Glomerular visceral epithelial cell (primary cell): ENCODE measurements around the gene CD58.

Experiments
- DNase-seq: peaks from one replicate; pipeline ENCODE4 v3.0.0-alpha.2; 2016; ENCODE audit errors: extremely low spot score

Gene CD58

GRCh38 chr1:116472431-116472961 lies 98.3 kb downstream of the CD58 start:
- DNase-seq = peak; percentile 78

- no peak for DNase-seq
Measured at GRCh38 chr1:116471241-116471640, 99.6 kb downstream of the CD58 start.

GRCh38 chr1:116470671-116471070 lies 100.2 kb downstream of the CD58 start:
- DNase-seq = no peak

- DNase-seq = no peak
Measured at GRCh38 chr1:116466810-116467557, 103.8 kb downstream of the CD58 start.

- DNase-seq = no peak
Measured at GRCh38 chr1:116465845-116466685, 104.8 kb downstream of the CD58 start.

GRCh38 chr1:116465477-116465844 lies 105.4 kb downstream of the CD58 start:
- no peak for DNase-seq
